AG04449 (cell line): ENCODE measurements around the gene HEPACAM.
"Not testable (repeated sequence)": the region's sequence is repeated elsewhere in the genome, so short reads cannot be mapped to it uniquely, and the experiment has no call there.

Experiments
- CTCF ChIA-PET: fragments of 350-600 bp; formaldehyde crosslinking; extraction: SDS; loops from one replicate; lab custom pipeline; 2021; ENCODE audit warnings: antibody characterized with exemption; lab: Yijun Ruan, JAX
- POLR2A ChIA-PET: fragments of 400-600, 350-600 bp; formaldehyde crosslinking; extraction: SDS; loops from one replicate; lab custom pipeline; 2020; ENCODE audit warnings: antibody characterized with exemption, inconsistent platforms; lab: Yijun Ruan, JAX
- DNase-seq: peaks from one replicate; pipeline ENCODE4 v3.0.0-alpha.2; 2010; ENCODE audit warnings: low read depth, low spot score
- H3K4me3 ChIP-seq: 2 replicates; pipeline ENCODE4 v1.5.1; 2011; ENCODE audit warnings: low read depth, mild to moderate bottlenecking, control low read depth, low read length
- CTCF ChIP-seq: IDR thresholded peaks from one replicate; pipeline ENCODE4 v1.5.1; 2011; ENCODE audit warnings: mild to moderate bottlenecking, moderate library complexity, low read length, control low read depth, inconsistent platforms; ENCODE audit not compliant: insufficient read depth; ENCODE audit errors: missing control alignments

Gene HEPACAM

GRCh38 chr11:124976531-124976930 is 40.7 kb upstream of the HEPACAM start:
- ChIA-PET POLR2A (no interaction called here), CTCF (no interaction called here)
- DNase-seq = no peak
- no peak for TF ChIP-seq CTCF
- no peak overlapping the region for H3K4me3 ChIP-seq

GRCh38 chr11:124971810-124972209 is 36.0 kb upstream of the HEPACAM start:
- no peak for TF ChIP-seq CTCF
- no peak for DNase-seq
- ChIA-PET POLR2A (no interaction called here), CTCF (interaction anchor here (1.3 to 2.5 kb wide), 2 partner anchors 169 to 376 kb away, joined by 4 to 10 read pairs; no protein-coding TSS in a partner anchor)
- no peak overlapping the region for H3K4me3 ChIP-seq

- CTCF ChIA-PET = interaction anchor here (1.3 to 3.8 kb wide), 4 partner anchors 170 to 459 kb away, joined by 3 to 18 read pairs (median 7); no protein-coding TSS in a partner anchor
- no peak for TF ChIP-seq CTCF
- DNase-seq = no peak
- H3K4me3 ChIP-seq = no peak overlapping the region
- POLR2A ChIA-PET = no interaction called here
Observed at GRCh38 chr11:124970925-124971324, 35.1 kb upstream of the HEPACAM start.

- DNase-seq, POLR2A ChIA-PET, H3K4me3 ChIP-seq: not testable (repeated sequence)
- CTCF ChIA-PET = interaction anchor here (0.7 to 3.8 kb wide), 6 partner anchors 8 to 462 kb away, joined by 3 to 18 read pairs (median 5); no protein-coding TSS in a partner anchor
Observed at GRCh38 chr11:124968197-124968596, 32.4 kb upstream of the HEPACAM start.

GRCh38 chr11:124961972-124962609 is 26.2 kb upstream of the HEPACAM start:
- no peak overlapping the region for H3K4me3 ChIP-seq
- peak; percentile 51 for TF ChIP-seq CTCF
- ChIA-PET POLR2A (no interaction called here), CTCF (interaction anchor here (0.6 to 4.7 kb wide), 10 partner anchors 162 to 912 kb away, joined by 3 to 56 read pairs (median 12); no protein-coding TSS in a partner anchor)
- DNase-seq = peak; percentile 33

- CTCF ChIA-PET = interaction anchor here (0.6 to 2.0 kb wide), 10 partner anchors 56 to 477 kb away, joined by 3 to 12 read pairs (median 4); no protein-coding TSS in a partner anchor
- no peak for DNase-seq
- no peak overlapping the region for H3K4me3 ChIP-seq
- TF ChIP-seq CTCF = no peak
- POLR2A ChIA-PET = interaction anchor here (1.6 kb wide), 1 partner anchor 56 kb away, joined by 8 read pairs; no protein-coding TSS in a partner anchor
Observed at GRCh38 chr11:124955035-124955434, 19.2 kb upstream of the HEPACAM start.
